Kidney capillary endothelial cell (primary cell): ENCODE data around the gene MPLKIP.
"Not testable (repeated sequence)": the region's sequence is repeated elsewhere in the genome, so short reads cannot be mapped to it uniquely, and the experiment has no call there.

Experiments used
- DNase-seq: peaks from one replicate; pipeline ENCODE4 v3.0.0-alpha.2; 2018; ENCODE audit warnings: low spot score

Gene MPLKIP

DNA sequence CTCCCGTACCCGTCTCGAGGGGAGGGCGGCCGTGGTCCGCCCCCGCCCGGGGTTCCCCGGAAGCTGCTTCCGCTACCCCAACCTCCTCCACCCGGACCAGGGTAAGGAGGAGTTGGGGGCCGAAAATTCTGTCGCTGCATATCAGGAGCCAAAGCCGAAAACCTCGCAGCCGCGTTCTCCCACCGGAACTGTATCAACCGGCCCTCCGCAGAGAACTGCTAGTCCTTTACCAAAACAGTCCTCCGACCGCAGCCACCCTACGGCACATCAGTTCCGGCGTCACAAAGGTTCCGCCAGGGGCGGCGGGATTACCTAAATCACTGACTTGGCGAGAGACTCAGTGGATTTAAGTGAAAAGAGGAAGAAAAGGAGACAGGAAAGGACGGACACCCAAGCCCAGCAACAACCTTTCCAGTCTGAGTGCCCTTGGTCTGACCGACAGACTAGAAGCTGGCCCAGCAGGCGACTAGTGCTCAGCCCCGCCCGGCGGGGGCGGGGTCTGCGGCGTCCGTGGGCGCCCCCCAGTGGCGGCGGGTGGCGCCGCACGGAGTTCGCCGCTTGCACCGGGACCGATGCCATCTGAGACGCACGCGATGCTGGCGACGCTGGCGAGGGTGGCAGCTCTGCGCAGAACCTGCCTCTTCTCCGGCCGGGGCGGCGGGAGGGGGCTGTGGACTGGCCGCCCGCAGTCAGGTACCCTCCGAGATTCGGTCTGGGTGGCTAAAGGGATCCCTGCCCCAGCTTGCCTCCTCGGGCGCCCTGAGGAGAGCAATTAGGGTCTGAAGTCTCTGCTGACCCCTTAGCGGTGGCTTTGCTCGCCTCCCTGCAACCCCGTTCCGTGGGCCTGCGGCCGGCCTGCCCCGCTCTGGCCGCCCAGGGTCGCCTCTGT, at the start of gene MPLKIP, which contains the start of gene SUGCT:
TSS of gene MPLKIP (minus strand) at position 195 of the 889 bp plus-strand sequence. CDS start at position 140, 55 bp downstream.
TSS of gene SUGCT (plus strand) at position 578 of the 889 bp plus-strand sequence.
- peak; percentile 86 for DNase-seq

DNA sequence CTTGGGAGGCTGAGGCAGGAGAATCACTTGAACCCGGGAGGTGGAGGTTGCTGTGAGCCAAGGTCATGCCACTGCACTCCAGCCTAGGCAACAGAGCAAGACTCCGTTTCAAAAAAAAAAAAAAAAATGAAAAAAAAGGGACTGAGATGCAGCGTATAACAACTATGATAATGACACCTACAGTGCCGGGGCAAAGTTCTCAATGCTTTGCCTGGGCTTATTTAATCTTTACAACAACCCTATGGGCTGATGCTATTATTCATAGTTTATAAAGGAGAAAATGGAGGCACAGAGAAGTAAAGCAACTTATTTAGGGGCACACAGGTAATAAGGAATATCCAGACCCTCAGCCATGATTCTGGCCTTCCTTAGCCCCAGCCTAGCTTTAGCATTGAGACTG, 48.0 kb upstream of the MPLKIP start:
- no peak for DNase-seq

DNA sequence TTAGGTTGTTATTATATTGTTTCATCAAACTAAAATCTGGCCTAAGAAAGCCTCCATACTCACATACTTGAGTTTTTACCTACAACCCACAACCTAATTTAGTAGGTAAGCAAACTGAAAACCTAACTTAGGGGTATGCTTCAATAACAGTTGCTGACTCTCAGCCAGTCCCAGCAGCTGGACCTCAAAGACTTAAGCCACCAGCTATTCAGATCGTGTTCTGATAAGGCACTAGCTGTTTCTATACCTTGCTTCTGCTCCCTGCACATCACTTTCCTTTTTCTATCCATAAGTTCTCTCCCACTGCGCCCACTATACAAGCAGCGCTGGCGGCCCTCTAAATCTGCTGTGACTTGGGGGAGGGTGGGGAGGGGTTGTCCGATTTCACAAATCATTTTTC, 42.6 kb upstream of the MPLKIP start:
- DNase-seq, result no peak

DNA sequence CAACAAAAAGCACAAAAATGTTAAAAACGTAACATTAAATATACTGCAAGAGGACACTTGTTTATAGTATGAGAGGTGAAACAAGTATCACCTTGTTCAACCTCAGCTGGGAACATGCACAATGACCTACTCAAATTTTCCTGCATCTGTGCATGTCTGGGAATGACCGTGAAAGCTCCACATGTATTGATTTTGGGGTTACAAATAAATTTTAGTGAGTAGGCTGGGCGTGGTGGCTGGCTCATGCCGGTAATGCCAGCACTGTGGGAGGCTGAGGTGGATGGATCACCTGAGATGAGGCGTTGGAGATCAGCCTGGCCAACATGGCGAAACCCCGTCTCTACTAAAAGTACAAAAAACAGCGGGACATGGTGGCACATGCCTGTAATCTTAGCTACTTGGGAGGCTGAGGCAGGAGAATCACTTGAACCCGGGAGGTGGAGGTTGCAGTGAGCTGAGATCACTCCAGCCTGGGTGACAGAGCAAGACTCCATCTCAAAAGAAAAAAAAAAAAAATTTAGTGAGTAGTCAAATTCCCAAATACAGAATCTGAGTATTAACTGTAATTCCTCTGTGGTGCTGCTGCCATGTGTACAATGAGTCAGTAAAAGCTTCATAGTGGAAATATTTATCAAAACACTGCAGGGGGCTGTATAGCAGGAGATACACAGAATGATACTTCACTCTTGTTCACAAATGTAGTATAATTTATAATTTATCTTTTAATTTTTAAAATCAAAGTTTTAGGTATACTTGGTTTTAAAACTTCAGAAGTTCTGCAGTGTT, 41.5 kb upstream of the MPLKIP start:
- DNase-seq, result no peak

DNA sequence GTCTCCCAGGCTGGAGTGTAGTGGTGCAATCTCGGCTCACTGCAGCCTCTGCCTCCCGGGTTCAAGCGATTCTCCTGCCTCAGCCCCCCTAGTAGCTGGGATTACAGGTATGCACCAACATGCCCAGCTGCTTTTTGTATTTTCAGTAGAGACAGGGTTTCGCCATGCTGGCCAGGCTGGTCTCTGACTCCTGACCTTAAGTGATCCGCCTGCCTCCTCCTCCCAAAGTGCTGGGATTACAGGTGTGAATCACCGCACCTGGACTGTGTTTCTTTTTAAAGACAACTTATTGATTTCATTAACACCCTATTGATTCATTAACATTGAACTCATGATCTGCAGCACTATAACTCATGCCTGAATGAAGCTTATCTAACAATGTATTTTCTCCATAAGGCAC, 40.8 kb upstream of the MPLKIP start:
- not testable (repeated sequence) for DNase-seq

DNA sequence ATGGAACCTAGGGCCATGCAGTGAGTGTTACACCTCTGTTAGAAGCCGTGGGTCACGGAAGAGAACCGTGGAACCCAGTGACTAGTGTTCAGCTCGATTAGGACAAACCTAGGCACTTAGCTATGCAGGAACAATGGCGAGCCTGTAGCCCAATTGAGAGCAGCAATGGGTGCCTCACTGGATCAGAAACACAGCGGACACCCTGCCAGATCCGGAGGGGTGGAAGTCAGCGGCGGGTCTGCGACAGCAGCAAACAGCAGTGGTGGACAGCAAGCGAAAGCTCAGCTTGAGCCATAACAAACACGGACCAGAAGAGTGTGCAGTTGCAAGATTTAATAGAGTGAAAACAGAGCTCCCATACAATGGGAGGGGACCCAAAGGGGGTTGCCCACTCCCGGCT, 38.7 kb upstream of the MPLKIP start:
- DNase-seq, result not testable (repeated sequence)

DNA sequence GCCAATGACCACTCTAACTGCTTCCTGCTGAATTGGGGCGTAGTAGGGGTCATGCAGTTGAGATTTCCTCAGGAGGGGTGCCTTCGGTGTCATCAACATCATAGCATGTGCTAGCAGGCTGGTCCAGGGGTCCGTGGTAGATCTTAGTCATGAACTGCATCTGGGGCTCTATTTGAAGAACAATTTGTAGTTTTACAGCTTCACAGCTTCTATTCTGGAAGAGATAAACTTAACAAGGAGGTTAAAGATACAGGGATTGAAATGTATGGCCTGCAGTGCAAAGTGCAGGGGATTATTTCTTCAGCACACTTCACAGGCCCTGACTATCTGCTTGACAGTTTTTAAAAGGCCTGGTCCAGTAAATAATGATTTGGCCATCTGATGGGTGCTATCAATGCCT, 33.8 kb upstream of the MPLKIP start:
- not testable (repeated sequence) for DNase-seq

DNA sequence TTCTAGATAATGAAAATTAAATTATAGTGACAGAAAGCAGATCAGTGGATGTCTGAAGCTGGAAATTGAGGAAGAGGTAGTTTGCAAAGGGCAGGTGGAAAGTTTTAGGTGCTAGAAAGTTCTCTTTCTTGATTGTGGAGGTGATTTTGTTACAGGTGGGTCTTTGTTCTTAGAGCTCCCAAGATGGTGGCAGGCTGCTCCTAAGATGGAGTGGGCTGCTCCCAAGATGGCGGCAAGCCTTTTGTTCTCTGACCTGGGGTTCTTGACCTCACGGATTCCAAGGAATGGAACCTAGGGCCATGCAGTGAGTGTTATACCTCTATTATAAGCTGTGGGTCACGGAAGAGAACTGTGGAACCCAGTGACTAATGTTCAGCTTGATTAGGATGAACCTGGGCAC, 32.9 kb upstream of the MPLKIP start:
- DNase-seq, result no peak

DNA sequence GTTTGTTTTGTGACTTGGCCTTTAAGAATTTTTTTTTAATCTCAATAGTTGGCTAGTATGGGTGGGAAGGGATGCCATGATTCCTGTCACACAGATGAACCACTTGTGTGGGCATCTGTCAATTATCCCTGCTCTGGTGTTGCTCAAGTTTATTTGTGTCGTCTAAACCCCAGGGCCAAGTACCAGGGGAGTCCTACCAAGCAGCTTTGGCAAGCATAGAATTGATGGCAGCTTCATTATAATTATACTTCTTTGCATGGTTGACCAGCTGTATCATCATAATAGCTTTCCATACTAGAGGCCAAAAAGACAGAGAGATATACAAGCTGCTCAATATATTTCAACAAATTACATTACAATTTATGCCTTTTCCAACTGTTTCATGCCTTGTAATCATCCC, 30.8 kb upstream of the MPLKIP start:
- no peak for DNase-seq

DNA sequence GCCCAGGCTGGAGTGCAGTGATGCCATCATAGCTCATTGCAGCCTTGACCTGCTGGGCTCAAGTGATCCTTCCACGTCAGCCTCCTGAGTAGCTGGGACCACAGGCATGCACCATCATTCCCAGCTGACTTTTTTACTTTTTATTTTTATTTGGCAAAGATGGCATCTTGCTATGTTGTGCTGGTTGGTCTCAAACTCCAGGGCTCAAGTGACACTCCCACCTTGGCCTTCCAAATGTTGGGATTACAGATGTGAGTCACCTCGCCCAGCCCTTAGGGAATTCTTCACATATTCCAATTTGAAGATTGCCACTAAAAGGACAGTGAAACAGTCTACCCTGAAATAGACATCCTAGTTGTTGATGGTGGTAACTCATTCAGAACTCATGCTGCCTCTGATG, 28.1 kb upstream of the MPLKIP start:
- DNase-seq, result no peak

DNA sequence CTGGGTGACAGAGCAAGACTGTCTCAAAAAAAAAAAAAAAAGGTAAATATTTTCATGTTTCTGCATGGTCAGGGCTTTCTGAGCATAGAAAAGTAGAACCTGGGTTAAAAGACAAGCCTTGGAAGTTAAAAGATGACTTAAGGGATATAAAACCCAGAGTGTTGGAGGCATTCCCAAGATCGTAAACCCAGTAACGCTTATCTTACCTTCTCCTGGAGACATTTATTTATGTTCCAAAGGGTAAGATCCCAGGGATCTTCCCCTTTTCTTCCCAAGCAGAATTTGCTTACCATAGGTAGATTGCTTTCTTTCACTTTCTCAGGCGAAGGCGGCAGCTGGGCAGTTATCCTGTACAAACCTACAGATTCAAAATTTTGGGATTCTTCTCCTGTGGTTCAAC, 22.6 kb upstream of the MPLKIP start:
- DNase-seq, result no peak

DNA sequence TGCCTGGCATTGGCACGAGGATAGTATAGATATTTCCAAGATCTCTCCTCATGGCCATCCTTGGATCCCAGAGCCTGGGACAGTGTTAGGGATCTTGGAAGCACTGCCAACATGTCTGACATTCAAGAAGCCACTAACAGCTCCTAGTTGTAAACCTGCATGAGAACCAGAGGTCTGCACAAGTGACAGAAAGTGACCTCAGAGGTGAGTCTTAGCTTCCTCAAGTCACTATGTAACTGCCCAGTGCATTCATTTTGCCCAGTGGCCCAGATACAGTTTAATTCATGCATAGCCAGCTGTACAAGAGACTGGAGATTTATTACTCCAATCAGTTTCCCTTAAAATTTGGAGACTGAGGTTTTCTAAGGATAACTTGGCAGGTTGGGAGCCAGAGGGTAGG, 17.1 kb upstream of the MPLKIP start:
- DNase-seq, result no peak

DNA sequence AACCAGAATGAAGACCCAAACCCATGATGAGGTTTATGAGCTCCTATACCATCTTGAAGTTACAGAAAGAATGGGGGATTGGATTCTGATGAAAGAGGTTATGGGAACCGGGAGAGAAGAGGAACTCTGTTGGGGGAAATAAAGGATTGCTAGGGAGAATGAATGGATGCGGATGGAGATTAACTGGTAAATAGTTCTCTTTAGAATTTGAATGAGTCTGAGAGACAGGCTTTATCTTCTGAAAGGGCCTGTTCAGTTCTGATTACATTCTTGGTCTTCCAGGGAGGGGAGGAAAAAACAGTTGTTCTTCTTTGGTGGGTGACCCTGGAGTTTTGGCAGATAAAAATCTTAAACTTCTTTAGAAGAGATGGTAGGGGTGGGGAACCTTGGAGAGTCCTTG, 14.2 kb upstream of the MPLKIP start:
- DNase-seq, result no peak

DNA sequence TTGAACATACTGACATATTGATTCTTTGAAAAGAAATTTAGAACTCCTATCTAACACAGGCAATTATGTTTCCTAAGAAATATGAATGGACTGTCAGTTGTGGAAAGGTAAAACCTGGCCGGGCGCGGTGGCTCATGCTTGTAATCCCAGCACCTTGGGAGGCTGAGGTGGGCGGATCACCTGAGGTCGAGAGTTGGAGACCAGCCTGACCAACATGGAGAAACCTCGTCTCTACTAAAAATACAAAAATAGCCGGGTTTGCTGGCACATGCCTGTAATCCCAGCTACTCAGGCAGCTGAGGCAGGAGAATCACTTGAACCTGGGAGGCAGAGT, 13.8 kb upstream of the MPLKIP start:
- DNase-seq, result not testable (repeated sequence)

DNA sequence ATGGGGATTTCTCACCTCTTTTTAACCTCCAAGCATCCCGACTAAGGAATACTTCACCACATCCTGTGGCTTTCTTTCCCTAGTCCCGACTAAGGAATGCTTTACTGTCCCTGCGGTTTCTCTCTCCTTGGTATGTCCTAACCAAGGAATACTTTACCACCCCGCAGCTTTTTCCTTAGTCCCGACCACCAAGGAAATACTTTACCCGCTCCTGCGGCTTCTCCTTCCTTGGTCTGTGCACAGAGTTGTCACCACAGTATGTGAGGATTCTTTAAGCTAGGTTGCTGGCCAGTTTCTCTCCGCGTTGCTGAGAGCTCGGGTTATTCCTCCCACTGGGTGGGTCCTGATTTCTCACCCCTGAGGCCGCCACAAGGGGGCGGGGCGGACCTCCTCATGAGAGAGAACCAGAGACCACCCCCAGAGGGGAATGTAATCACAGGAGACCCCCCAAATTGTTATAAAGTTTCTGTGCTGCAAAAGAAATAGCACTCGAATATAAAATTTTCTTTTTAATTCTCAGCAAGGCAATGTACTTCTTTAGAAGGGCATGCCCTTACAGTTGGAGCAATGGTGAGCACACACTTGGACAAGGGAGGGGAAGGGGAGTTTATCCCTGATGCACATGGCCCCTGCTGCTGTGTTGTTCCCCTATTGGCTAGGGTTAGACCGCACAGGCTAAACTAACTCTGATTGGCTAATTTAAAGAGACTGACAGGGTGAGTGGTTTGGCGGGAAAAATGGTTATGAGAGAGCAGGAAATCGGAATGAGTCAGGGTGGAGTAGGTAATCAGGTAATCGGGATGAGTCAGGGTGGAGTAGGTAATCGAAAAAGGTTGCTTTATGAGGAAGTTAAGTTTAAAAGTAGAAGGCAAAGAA, 13.2 kb upstream of the MPLKIP start:
- no peak for DNase-seq

DNA sequence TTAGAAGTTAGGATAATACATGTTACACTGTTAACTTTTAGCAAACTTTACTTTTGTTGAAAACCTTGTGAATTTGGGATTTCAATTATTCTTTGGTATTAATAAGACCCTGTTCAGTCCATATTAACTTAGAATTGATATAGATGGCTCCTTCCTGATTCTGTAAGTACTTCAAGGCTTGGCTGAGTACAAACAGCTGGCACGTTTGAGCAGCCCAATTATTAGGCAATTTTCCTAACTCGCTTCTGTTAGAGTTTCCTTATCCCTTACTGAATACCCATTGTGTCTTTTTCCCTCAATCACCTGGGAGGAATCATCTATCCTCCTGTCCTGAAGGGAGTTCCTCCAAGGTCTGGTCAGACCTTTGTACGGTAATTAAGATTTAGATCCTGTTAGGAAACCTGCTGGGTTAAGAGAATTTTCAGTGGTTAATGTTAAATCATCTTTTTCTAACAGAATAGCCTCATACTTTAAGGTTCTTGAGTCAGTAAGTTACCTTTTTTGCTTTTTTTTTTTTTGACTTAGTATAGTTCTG, 11.2 kb upstream of the MPLKIP start:
- DNase-seq, result not testable (repeated sequence)

DNA sequence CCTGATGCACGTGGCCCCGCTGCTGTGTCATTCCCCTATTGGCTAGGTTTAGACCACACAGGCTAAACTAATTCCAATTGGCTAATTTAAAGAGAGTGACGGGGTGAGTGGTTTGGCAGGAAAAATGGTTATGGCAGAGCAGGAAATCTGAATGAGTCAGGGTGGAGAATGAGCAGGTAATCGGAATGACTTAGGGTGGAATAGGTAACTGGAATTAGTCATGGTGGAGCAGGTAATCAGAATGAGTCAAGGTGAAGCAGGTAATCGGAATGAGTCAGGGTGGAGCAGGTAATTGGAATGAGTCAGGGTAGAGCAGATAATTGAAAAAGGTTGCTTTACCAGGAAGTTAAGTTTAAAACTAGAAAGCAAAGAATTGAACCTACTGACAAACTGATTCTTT, 7.5 kb upstream of the MPLKIP start:
- DNase-seq, result not testable (repeated sequence)

DNA sequence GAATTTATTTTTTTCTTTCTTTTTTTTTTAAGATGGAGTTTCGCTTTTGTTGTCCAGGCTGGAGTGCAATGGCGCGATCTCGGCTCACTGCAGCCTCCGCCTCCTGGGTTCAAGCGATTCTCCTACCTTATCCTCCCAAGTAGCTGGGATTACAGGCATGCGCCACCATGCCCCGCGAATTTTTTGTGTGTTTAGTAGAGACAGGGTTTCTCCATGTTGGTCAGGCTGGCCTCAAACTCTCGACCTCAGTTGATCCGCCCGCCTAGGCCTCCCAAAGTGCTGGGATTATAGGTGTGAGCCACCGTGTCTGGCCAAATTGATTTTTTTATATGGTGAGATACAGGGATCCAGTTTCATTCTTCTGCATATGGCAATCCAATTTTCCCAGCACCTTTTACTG, 5.5 kb upstream of the MPLKIP start:
- not testable (repeated sequence) for DNase-seq

DNA sequence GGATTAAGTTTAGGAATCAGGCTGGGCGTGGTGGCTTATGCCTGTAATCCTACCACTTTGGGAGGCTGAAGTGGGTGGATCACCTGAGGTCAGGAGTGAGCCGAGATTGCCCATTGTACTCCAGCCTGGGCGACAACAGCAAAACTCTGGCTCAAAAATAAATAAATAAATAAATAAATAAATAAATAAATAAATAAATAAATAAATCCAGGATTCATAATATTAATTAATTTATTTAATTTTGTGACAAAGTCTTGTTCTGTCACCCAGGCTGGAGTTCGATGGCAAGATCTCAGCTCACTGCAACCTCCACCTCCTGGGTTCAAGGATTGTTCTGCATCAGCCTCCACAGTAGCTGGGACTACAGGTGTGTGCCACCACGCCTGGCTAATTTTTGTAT, 4.6 kb upstream of the MPLKIP start:
- DNase-seq, result no peak

DNA sequence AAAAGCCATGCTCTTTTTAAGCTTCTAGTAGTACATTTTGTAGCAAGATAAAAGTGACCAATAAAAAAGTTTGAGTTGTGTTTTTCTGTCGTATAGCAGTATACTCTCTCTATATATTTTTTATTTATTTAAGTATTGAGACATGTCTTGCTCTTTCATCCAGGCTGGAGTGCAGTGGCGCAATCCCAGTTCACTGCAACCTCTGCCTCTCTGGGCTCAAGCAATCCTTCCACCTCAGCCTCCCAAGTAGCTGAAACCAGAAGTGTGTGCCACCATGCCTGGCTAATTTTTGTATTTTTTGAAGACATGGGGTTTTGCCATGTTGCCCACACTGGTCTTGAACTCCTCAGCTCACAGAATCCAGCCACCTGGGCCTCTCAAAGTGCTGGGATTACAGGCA, 3.1 kb upstream of the MPLKIP start:
- DNase-seq, result no peak

DNA sequence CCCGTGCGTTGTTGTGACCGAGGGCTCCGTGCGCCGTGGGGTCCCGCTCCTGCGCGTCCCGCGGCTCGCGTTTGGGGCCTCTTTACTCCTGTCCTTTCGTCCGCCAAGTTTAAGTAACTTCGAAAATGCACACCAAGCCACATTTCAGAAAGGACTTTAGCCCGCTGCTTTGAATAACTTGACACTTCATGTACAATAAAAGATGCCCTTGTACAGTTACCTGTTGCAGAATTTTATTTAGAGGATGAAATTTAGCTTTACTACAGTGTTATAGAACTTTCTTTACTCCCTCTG, 842 bp upstream of the MPLKIP start:
- DNase-seq, result peak; percentile 8
